ENCODE measurements around the gene ATOH8. TPM values are rescaled to one million over a fixed set of nuclear protein-coding genes. Genes with fewer than 3 reads are reported as not detected.

The ATOH8 gene
- total RNA-seq, 1 experiment from 2014 or later = 0.20 TPM

GRCh38 chr2:85748985-85749875 lies 4.6 kb upstream of the ATOH8 start:
- Histone ChIP-seq H3K23ac (ENCODE audit: insufficient read length, low read depth, low read length) (no peak overlapping the region), H2BK5ac (ENCODE audit: insufficient read length, low read length) (no peak overlapping the region), H3K79me1 (ENCODE audit: insufficient read depth, low read depth, low read length, poor library complexity, severe bottlenecking) (no peaks in the 10 kb centered on the region), H3K27ac (ENCODE audit: insufficient read length, low read depth, low read length) (no peak overlapping the region), H3K9ac (ENCODE audit: extremely low read depth, insufficient read length, low read length) (no peak overlapping the region), H3K27me3 (ENCODE audit: insufficient read depth, low read length) (peaks cover 24% of the 10 kb centered on the region), H2BK20ac (ENCODE audit: low read depth, low read length, poor library complexity, severe bottlenecking) (no peak overlapping the region), H3K23me2 (ENCODE audit: insufficient read length, low read depth, low read length, poor library complexity, severe bottlenecking) (peaks cover 9% of the 10 kb centered on the region), H3K4me1 (ENCODE audit: insufficient read depth, low read length) (no peaks in the 10 kb centered on the region), H3K56ac (ENCODE audit: insufficient read length, low read depth, low read length) (no peak overlapping the region), H4K5ac (ENCODE audit: insufficient read length, low read depth, low read length) (no peak overlapping the region), H3K79me2 (ENCODE audit: insufficient read depth, low read length) (no peaks in the 10 kb centered on the region), H3K9me3 (ENCODE audit: control insufficient read depth, low read depth, low read length) (no peaks in the 10 kb centered on the region), H3K14ac (ENCODE audit: insufficient read depth, low read length) (no peak overlapping the region; the same call in 1 of the 2 replicates), H3K4ac (ENCODE audit: low read depth, low read length) (no peak overlapping the region), H4K91ac (ENCODE audit: insufficient read length, low read depth, low read length) (no peak overlapping the region), H2AFZ (ENCODE audit: low read length) (no peak overlapping the region), H2BK12ac (ENCODE audit: insufficient read length, low read depth, low read length) (no peak overlapping the region), H2AK5ac (ENCODE audit: insufficient read length, low read length) (no peak overlapping the region), H3T11ph (ENCODE audit: low read length) (no peak overlapping the region), H2BK120ac (ENCODE audit: low read depth, low read length, poor library complexity, severe bottlenecking) (no peak overlapping the region), H3K18ac (ENCODE audit: insufficient read length, low read depth, low read length) (no peak overlapping the region), H4K8ac (replicated peaks; ENCODE audit: insufficient read length, low read depth, low read length) (no peak overlapping the region), H3K4me2 (ENCODE audit: insufficient read depth, insufficient read length, low read length) (no peak overlapping the region), H4K20me1 (ENCODE audit: control insufficient read depth, insufficient read depth, insufficient read length) (no peaks in the 10 kb centered on the region), H2BK15ac (ENCODE audit: low read depth, low read length) (no peak overlapping the region)
- no CpG with 5 or more reads among the region's 7 CpGs for WGBS (ENCODE audit: extremely low coverage, insufficient read length, low lambda C conversion rate)
- Mint-ChIP-seq H3K27me3 (ENCODE audit: low read depth) (peaks cover 91% of the 10 kb centered on the region), H3K36me3 (ENCODE audit: insufficient read depth in 1 of 3, low read depth in 3 of 3) (no peaks in the 10 kb centered on the region; a peak in 1 of 7 replicates), H3K4me3 (no peak overlapping the region), H3K9me3 (no peaks in the 10 kb centered on the region), H3K27ac (no peak overlapping the region), H3K4me1 (peaks cover 5 to 10% of the 10 kb centered on the region in 2 experiments; a peak in 3 of 4 replicates)
- TF ChIP-seq CTCF (conservative IDR thresholded peaks at IDR 0.05) = no peak
- no peak for DNase-seq
